Kidney (tissue), 14 donors: ENCODE measurements around the gene CCDC88B. TPM values are rescaled to one million over a fixed set of nuclear protein-coding genes. Genes with fewer than 3 reads are reported as not detected.
A peak's percentile ranks its signal among the peaks of the same experiment; 100 is the strongest.

Experiments used
- DNase-seq, 5 donors: peaks; one replicate each; pipeline ENCODE4 v3.0.0-alpha.2; 2013 to 2020
- FAIRE-seq: peaks from 2 replicates; lab custom pipeline; 2012; peaks lifted over from hg19 to GRCh38; lab: Jason Lieb, UNC
- H3K27ac ChIP-seq, 2 donors: one replicate each; pipeline ENCODE4 v1.7.0; 2013; ENCODE audit warnings: low read depth in 2 of 2, low read length in 2 of 2, inconsistent platforms in 1 of 2
- H3K27me3 ChIP-seq: one replicate; pipeline ENCODE4 v1.7.1; 2013; ENCODE audit warnings: low read length, inconsistent platforms; ENCODE audit not compliant: control insufficient read depth, insufficient read depth
- H3K36me3 ChIP-seq, 3 donors: one replicate each; pipeline versions ENCODE4 v1.7.0 to v1.7.1; 2013; ENCODE audit warnings: low read length in 3 of 3, control low read depth in 1 of 3, inconsistent platforms in 1 of 3; ENCODE audit not compliant: insufficient read depth in 3 of 3, control insufficient read depth in 2 of 3
- H3K4me1 ChIP-seq, 3 donors: one replicate each; pipeline versions ENCODE4 v1.7.0 to v1.7.1; 2013; ENCODE audit warnings: low read length in 3 of 3, inconsistent platforms in 1 of 3, low read depth in 1 of 3; ENCODE audit not compliant: control insufficient read depth in 2 of 3, insufficient read depth in 2 of 3
- H3K4me3 ChIP-seq, 3 donors: one replicate each; pipeline versions ENCODE4 v1.7.0 to v1.8.1; 2013; ENCODE audit warnings: low read length in 3 of 3, control low read depth in 1 of 3, inconsistent platforms in 1 of 3
- H3K9ac ChIP-seq, 3 donors: one replicate each; pipeline versions ENCODE4 v1.7.0 to v1.7.1; 2013; ENCODE audit warnings: low read length in 3 of 3, control low read depth in 1 of 3, inconsistent platforms in 1 of 3
- H3K9me3 ChIP-seq, 3 donors: one replicate each; pipeline versions ENCODE4 v1.7.0 to v1.7.1; 2013; ENCODE audit warnings: low read length in 3 of 3, control low read depth in 1 of 3, inconsistent platforms in 1 of 3; ENCODE audit not compliant: control insufficient read depth in 2 of 3, insufficient read depth in 1 of 3
- intact Hi-C: fragments of 100-400 bp; cut with DNase I; formaldehyde crosslinking; loops from one replicate; pipeline ENCODE4 v1.11.1; 2022
- polyA plus RNA-seq: library from polyadenylated mRNA; stranded (reverse); fragments of 350-450 nt; fragmentation: Illumina TruSeq; extraction: RNeasy Lipid Tissue Mini Kit (QIAGEN cat#74804); gene quantifications from one replicate; pipeline ENCODE4 v1.2.3, GENCODE V29; 2014; ENCODE audit warnings: low read depth, low replicate concordance; ENCODE audit not compliant: insufficient read depth
- total RNA-seq: library from RNA; stranded (reverse); fragmentation: NEBNext Ultra II Directional; extraction: Animal tissue kit (Norgen Biotek cat#: 25700); gene quantifications from one replicate; pipeline ENCODE4 v1.2.1, GENCODE V29; 2021
- TF ChIP-seq, protein P1 (sequence below): IDR thresholded peaks from 3 replicates; pipeline ENCODE4 v1.5.1; 2012; ENCODE audit warnings: mild to moderate bottlenecking, moderate library complexity, borderline replicate concordance; ENCODE audit not compliant: insufficient read depth; ENCODE audit errors: extremely low read depth
- donor health status: control.
- donor health status: control.
- donor health status: control.
- donor health status: control.
- donor health status: control.
- donor health status: DM: yes; HTN: yes; CAD: no.
- donor health status: Normal renal cell carcinoma (clear cell type).

CCDC88B gene
- total and polyA plus RNA-seq, 2 donors from 2014 or later = 10.0 to 13.3 TPM

DNA sequence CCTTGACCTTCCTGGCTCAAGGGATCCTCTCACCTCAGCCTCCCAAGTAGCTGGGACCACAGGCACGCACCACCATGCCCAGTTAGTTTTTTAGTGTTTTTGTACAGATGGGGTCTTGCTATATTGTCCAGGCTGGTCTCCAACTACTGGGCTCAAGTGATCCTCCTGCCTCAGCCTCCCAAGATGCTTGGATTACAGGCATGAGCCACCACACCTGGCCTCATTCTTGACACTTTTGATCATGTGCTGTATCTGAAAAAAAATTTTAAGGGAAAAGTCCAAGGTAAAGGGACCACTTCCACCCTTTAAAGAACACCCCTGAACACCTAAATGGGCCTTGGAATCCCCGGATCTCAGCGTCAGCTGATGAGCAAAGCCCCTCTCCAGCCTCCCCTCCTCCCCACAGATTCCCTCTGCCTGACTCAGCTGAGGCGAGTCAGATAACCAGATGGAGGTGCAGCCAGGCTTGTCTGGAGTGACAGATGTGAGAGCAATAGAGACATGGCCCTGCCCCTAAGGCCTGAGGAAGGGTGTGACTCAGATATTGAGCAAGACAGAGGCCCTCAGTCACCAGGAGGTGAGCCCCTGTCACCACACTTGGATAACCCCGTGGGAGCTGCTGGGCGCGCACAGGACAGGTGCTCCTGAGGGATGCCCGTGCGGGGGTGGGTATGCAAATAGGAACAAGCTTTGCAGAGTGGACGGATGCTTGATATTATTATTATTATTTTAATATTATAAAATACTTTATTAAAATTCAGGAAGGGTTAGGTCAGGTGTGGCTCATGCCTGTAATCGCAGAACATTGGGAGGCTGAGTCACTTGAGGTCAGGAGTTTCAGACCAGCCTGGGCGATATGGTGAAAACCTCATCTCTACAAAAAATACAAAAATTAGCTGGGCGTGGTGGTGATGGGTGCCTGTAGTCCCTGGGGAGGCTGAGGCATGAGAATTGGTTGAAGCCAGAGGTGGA, 5.0 kb upstream of the CCDC88B start:
- DNase-seq (peak; percentile 71 to 91 (median 74)), FAIRE-seq (no peak)
- intact Hi-C loops = no loop called here
- Histone ChIP-seq H3K4me1 (peaks cover 0 to 6% (median 0%) of the 10 kb centered on the region in 3 donors), H3K27me3 (no peaks in the 10 kb centered on the region), H3K9ac (no peak overlapping the region), H3K4me3 (no peak overlapping the region), H3K9me3 (no peaks in the 10 kb centered on the region), H3K27ac (no peak overlapping the region), H3K36me3 (no peaks in the 10 kb centered on the region)
- TF ChIP-seq, protein P1, sequence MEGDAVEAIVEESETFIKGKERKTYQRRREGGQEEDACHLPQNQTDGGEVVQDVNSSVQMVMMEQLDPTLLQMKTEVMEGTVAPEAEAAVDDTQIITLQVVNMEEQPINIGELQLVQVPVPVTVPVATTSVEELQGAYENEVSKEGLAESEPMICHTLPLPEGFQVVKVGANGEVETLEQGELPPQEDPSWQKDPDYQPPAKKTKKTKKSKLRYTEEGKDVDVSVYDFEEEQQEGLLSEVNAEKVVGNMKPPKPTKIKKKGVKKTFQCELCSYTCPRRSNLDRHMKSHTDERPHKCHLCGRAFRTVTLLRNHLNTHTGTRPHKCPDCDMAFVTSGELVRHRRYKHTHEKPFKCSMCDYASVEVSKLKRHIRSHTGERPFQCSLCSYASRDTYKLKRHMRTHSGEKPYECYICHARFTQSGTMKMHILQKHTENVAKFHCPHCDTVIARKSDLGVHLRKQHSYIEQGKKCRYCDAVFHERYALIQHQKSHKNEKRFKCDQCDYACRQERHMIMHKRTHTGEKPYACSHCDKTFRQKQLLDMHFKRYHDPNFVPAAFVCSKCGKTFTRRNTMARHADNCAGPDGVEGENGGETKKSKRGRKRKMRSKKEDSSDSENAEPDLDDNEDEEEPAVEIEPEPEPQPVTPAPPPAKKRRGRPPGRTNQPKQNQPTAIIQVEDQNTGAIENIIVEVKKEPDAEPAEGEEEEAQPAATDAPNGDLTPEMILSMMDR = no peak

DNA sequence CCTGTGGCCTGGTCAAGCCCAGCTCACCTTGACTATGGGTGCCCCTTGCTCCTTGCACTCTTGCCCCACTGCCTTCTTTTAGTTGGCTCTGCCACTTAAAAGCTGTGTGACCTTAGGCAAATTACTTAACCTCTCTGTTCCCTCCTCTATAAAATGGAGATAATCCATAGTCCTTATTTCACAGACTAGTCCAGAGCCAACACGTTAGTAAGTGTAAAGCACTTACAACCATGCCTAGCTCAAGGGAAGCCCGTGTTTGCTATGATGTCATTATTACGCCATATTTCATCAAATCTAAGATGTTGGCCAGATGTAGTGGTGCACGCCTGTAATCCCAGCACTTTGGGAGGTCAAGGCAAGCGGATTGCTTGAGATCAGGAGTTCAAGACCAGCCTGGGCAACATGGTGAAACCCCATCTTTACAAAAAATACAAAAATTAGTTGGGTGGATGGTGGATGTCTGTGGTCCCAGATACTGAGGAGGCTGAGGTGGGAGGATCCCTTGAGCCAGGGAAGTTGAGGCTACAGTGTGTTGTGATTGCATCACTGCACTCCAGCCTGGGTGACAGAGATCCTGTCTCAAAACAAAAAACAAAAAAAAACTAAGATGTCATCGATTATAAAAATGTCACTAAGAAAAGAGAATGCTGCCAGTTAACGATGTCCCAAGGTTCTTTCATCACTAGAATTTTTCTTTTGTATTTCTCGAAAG, 2.3 kb upstream of the CCDC88B start:
- no peaks in the 10 kb centered on the region for H3K36me3 ChIP-seq
- no peak overlapping the region for H3K4me3 ChIP-seq
- no peaks in the 10 kb centered on the region for H3K27me3 ChIP-seq
- H3K4me1 ChIP-seq = peaks cover 0 to 5% (median 4%) of the 10 kb centered on the region in 3 donors
- no peak overlapping the region for H3K27ac ChIP-seq
- no peaks in the 10 kb centered on the region for H3K9me3 ChIP-seq
- TF ChIP-seq, protein P1 = no peak
- intact Hi-C loops = no loop called here
- H3K9ac ChIP-seq = no peak overlapping the region
- FAIRE-seq (no peak), DNase-seq (no peak)

DNA sequence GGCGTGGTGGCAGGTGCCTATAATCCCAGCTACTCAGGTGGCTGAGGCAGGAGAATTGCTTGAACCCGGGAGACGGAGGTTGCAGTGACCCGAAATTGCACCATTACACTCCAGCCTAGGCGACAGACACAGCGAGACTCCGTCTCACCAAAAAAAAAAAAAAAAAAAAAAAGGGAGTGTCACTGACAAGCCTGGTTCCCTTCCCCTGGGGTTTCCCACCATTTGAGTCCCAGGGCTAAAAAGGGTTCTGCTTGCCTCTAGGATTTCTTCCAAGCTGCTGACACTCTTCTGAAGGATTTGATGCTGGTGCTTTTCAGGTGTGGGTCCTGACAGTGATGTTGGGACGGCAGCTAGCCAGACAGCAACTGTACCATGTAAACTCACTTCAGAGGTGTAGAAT, 1.3 kb upstream of the CCDC88B start:
- Histone ChIP-seq H3K9me3 (no peaks in the 10 kb centered on the region), H3K27ac (no peak overlapping the region), H3K27me3 (no peaks in the 10 kb centered on the region), H3K4me3 (no peak overlapping the region), H3K36me3 (no peaks in the 10 kb centered on the region), H3K4me1 (peaks cover 0 to 5% (median 4%) of the 10 kb centered on the region in 3 donors), H3K9ac (no peak overlapping the region)
- intact Hi-C loops = no loop called here
- TF ChIP-seq, protein P1 = no peak
- FAIRE-seq (no peak), DNase-seq (no peak)
